ENCODE results near the gene BORCS6. TPM values are rescaled to one million over a fixed set of nuclear protein-coding genes. Genes with fewer than 3 reads are reported as not detected.

BORCS6 gene
- total and polyA plus RNA-seq, 2 of the 13 experiments (the other 11 are each of a cell fraction or from before 2014, with no cell fraction given), result 2.0 to 5.1 TPM

DNA sequence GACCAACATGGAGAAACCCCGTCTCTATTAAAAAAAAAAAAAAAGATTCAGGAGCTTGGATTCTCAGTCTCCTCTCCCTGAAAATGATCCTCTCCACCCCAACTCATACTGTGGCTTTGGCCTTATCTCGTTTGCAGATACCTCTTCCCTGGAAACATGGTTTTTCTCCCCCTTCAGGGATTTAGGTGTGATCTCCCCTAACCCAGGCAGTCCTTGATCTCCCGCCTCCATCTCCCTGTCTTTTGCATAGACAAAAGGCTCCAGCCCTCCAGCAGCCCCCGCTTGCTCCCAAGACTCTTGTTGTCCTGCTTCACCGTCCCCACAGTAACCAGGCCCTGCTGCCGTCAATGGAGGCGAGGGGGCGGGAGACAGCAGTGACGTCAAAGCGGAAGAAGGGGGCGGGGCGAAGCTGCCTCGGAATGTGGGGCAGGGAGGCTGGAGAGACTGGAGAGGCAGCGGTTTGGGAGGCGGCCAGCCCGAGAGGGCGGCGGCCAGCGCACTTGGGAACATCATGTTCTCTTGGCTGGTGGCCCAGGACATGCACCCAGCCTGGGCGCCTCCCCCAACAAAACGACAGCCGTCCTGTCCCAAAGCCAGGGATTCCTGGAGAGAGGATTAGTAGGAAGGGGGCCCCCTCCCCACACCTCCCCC lies 35.9 kb downstream of the BORCS6 start (continued):
- TF ChIP-seq IKZF1 (IDR thresholded peaks at IDR 0.05) (no peak), REST (IDR thresholded peaks at IDR 0.05; ENCODE audit: borderline replicate concordance in 1 of 2, low read depth in 1 of 2, low read length in 2 of 2) (no peak), NFYC (CRISPR knock-in tag; IDR thresholded peaks at IDR 0.05) (peak; percentile 37; the same call in 1 of the 2 replicates), ZNF7 (CRISPR knock-in tag; IDR thresholded peaks at IDR 0.05) (no peak), SMAD9 (CRISPR knock-in tag; IDR thresholded peaks at IDR 0.05) (no peak), PHF20 (CRISPR knock-in tag; IDR thresholded peaks at IDR 0.05) (0 out of 2 replicates have a peak, but pooled peaks have one; percentile 7), PAF1 (CRISPR knock-in tag; IDR thresholded peaks at IDR 0.05) (no peak), NR2F1 (CRISPR knock-in tag; IDR thresholded peaks at IDR 0.05) (no peak), CREB3 (CRISPR knock-in tag; IDR thresholded peaks at IDR 0.05) (no peak), NFE2 (CRISPR knock-in tag; IDR thresholded peaks at IDR 0.05) (no peak), SALL1 (CRISPR knock-in tag; IDR thresholded peaks at IDR 0.05) (no peak; the same call in none of the 2 replicates), ZFP91 (CRISPR knock-in tag; IDR thresholded peaks at IDR 0.05; ENCODE audit: borderline replicate concordance) (peak; percentile 59; the same call in 1 of the 2 replicates), REL (CRISPR knock-in tag; conservative IDR thresholded peaks at IDR 0.05) (no peak), SAFB2 (CRISPR knock-in tag; IDR thresholded peaks at IDR 0.05; ENCODE audit: borderline replicate concordance, low read depth) (no peak), ZNF713 (CRISPR knock-in tag; IDR thresholded peaks at IDR 0.05) (no peak)
- TF ChIP-seq, protein P1, sequence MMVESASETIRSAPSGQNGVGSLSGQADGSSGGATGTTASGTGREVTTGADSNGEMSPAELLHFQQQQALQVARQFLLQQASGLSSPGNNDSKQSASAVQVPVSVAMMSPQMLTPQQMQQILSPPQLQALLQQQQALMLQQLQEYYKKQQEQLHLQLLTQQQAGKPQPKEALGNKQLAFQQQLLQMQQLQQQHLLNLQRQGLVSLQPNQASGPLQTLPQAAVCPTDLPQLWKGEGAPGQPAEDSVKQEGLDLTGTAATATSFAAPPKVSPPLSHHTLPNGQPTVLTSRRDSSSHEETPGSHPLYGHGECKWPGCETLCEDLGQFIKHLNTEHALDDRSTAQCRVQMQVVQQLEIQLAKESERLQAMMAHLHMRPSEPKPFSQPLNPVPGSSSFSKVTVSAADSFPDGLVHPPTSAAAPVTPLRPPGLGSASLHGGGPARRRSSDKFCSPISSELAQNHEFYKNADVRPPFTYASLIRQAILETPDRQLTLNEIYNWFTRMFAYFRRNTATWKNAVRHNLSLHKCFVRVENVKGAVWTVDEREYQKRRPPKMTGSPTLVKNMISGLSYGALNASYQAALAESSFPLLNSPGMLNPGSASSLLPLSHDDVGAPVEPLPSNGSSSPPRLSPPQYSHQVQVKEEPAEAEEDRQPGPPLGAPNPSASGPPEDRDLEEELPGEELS (CRISPR knock-in tag; IDR thresholded peaks at IDR 0.05), result no peak
- TF ChIP-seq, protein P2, sequence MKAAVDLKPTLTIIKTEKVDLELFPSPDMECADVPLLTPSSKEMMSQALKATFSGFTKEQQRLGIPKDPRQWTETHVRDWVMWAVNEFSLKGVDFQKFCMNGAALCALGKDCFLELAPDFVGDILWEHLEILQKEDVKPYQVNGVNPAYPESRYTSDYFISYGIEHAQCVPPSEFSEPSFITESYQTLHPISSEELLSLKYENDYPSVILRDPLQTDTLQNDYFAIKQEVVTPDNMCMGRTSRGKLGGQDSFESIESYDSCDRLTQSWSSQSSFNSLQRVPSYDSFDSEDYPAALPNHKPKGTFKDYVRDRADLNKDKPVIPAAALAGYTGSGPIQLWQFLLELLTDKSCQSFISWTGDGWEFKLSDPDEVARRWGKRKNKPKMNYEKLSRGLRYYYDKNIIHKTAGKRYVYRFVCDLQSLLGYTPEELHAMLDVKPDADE (CRISPR knock-in tag; IDR thresholded peaks at IDR 0.05), result no peak
- TF ChIP-seq, protein P3, sequence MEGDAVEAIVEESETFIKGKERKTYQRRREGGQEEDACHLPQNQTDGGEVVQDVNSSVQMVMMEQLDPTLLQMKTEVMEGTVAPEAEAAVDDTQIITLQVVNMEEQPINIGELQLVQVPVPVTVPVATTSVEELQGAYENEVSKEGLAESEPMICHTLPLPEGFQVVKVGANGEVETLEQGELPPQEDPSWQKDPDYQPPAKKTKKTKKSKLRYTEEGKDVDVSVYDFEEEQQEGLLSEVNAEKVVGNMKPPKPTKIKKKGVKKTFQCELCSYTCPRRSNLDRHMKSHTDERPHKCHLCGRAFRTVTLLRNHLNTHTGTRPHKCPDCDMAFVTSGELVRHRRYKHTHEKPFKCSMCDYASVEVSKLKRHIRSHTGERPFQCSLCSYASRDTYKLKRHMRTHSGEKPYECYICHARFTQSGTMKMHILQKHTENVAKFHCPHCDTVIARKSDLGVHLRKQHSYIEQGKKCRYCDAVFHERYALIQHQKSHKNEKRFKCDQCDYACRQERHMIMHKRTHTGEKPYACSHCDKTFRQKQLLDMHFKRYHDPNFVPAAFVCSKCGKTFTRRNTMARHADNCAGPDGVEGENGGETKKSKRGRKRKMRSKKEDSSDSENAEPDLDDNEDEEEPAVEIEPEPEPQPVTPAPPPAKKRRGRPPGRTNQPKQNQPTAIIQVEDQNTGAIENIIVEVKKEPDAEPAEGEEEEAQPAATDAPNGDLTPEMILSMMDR (CRISPR knock-in tag; IDR thresholded peaks at IDR 0.05), result no peak

Measured in HepG2 (cell line).